ENCODE measurements around the gene HOXA13. TPM values are rescaled to one million over a fixed set of nuclear protein-coding genes. Genes with fewer than 3 reads are reported as not detected.

Gene HOXA13
- total RNA-seq, 2 donors from 2014 or later: not detected

DNA sequence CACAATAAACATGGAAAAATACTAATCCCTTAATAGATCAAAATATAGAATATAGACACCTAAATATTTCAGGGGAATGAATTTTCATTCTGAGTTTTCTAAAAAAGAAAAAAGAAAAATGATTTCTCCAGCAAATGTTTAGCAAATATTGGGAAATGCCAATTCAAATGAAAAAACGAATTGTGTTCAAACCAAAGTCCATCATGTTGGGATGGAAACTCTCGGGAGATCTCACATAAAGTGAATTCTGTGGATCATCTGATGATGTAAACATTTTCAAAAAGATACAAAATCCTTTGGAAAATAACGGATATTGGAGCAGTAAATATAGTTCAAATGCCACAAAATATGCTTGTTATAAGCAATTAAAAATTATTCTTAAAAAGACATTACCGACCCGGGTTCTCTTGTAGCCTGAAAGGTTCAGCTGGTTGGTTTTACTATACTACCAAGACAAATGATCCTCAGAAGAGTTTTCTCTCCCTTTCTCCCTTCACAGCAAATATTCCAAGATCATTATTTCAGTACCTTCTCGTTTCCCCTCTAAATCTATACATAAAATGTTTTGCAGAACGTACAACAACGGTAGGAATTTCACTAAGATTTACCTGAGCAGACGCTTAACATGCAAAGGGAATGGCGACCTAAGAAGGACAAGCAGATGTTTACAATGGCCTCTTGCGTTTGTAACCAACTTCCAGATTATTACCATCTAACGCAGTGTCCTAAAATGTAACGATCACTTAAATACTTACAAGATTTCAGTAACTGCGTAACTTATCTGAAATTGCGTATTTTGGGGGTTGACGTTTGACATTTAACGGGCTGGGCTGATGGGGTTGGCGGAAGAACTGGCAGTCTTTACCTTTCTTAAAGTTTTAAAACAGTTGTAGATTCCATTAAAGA is 2.5 kb downstream of the HOXA13 start:
- no peak for ATAC-seq
- Mint-ChIP-seq H3K27me3 (peaks cover 62 to 67% of the 10 kb centered on the region in 2 donors), H3K4me1 (ENCODE audit: low read depth in 2 of 2) (peaks cover 20 to 28% of the 10 kb centered on the region in 2 donors), H3K27ac (no peak overlapping the region), H3K9me3 (no peaks in the 10 kb centered on the region), H3K4me3 (no peak overlapping the region), H3K36me3 (no peaks in the 10 kb centered on the region)
- no peak for DNase-seq (ENCODE audit: low spot score)

DNA sequence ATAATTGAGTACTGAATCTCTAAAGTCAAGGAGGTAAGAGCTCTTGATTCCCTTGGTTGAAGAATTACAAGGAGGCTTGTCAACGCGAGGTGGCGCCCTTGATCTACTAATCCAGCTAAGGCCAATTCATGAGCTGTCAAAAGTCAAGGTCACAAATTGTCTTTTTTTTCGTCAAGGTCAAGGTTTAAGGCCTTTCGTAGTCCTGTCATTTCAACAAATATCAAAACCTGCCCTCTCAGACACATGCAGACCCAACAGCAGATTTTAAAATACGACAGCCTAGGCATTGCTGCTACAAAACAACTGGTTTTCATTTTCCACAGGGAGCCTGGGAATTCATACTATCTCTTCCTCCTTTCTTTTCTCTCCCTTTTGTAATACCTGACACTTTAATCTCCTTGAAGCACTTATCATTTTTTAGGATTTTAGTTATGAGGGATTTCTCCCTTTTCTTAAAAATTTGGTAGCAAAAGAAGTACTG is 3.6 kb downstream of the HOXA13 start:
- Mint-ChIP-seq H3K27me3 (peaks cover 57 to 61% of the 10 kb centered on the region in 2 donors), H3K4me1 (ENCODE audit: low read depth in 2 of 2) (peaks cover 13 to 17% of the 10 kb centered on the region in 2 donors), H3K27ac (no peak overlapping the region), H3K4me3 (no peak overlapping the region), H3K36me3 (no peaks in the 10 kb centered on the region), H3K9me3 (no peaks in the 10 kb centered on the region)
- DNase-seq (ENCODE audit: low spot score): no peak
- ATAC-seq: no peak

GRCh38 chr7:27194686-27195379 is 5.1 kb downstream of the HOXA13 start:
- ATAC-seq (no peak), DNase-seq (ENCODE audit: low spot score) (no peak)
- H3K27ac Mint-ChIP-seq: no peak overlapping the region
- no peak overlapping the region for H3K4me3 Mint-ChIP-seq
- H3K27me3 Mint-ChIP-seq: peaks cover 56 to 66% of the 10 kb centered on the region in 2 donors
- H3K9me3 Mint-ChIP-seq: no peaks in the 10 kb centered on the region
- H3K36me3 Mint-ChIP-seq: no peaks in the 10 kb centered on the region
- peaks cover 6 to 8% of the 10 kb centered on the region in 2 donors for H3K4me1 Mint-ChIP-seq (ENCODE audit: low read depth in 2 of 2)

GRCh38 chr7:27194002-27194352 is 5.9 kb downstream of the HOXA13 start:
- Mint-ChIP-seq H3K9me3 (no peaks in the 10 kb centered on the region), H3K4me1 (ENCODE audit: low read depth in 2 of 2) (peaks cover 8 to 15% of the 10 kb centered on the region in 2 donors), H3K27me3 (peaks cover 59 to 74% of the 10 kb centered on the region in 2 donors), H3K36me3 (no peaks in the 10 kb centered on the region), H3K4me3 (peak overlapping the region; percentile 65), H3K27ac (no peak overlapping the region)
- ATAC-seq (no peak), DNase-seq (ENCODE audit: low spot score) (no peak)

GRCh38 chr7:27193335-27194001 is 6.4 kb downstream of the HOXA13 start:
- H3K36me3 Mint-ChIP-seq: no peaks in the 10 kb centered on the region
- peak overlapping the region; percentile 65 for H3K4me3 Mint-ChIP-seq
- no peaks in the 10 kb centered on the region for H3K9me3 Mint-ChIP-seq
- peaks cover 13 to 15% of the 10 kb centered on the region in 2 donors for H3K4me1 Mint-ChIP-seq (ENCODE audit: low read depth in 2 of 2)
- H3K27ac Mint-ChIP-seq: no peak overlapping the region
- ATAC-seq (no peak), DNase-seq (ENCODE audit: low spot score) (no peak)
- peaks cover 59 to 74% of the 10 kb centered on the region in 2 donors for H3K27me3 Mint-ChIP-seq

GRCh38 chr7:27192546-27193334 is 7.2 kb downstream of the HOXA13 start:
- Mint-ChIP-seq H3K4me3 (peak overlapping the region; percentile 71), H3K27ac (no peak overlapping the region), H3K4me1 (ENCODE audit: low read depth in 2 of 2) (peaks cover 14 to 18% of the 10 kb centered on the region in 2 donors), H3K36me3 (no peaks in the 10 kb centered on the region), H3K27me3 (peaks cover 60 to 74% of the 10 kb centered on the region in 2 donors), H3K9me3 (no peaks in the 10 kb centered on the region)
- DNase-seq (ENCODE audit: low spot score): no peak
- peak; percentile 66 to 71 for ATAC-seq

GRCh38 chr7:27191833-27192545 is 7.9 kb downstream of the HOXA13 start:
- Mint-ChIP-seq H3K27ac (no peak overlapping the region), H3K36me3 (no peaks in the 10 kb centered on the region), H3K4me1 (ENCODE audit: low read depth in 2 of 2) (peaks cover 17 to 23% of the 10 kb centered on the region in 2 donors), H3K4me3 (peak overlapping the region; percentile 54), H3K27me3 (peaks cover 60 to 75% of the 10 kb centered on the region in 2 donors), H3K9me3 (no peaks in the 10 kb centered on the region)
- ATAC-seq (peak; percentile 17 to 21), DNase-seq (ENCODE audit: low spot score) (no peak)

GRCh38 chr7:27191161-27191731 is 8.6 kb downstream of the HOXA13 start:
- Mint-ChIP-seq H3K27me3 (peaks cover 61 to 82% of the 10 kb centered on the region in 2 donors), H3K4me1 (ENCODE audit: low read depth in 2 of 2) (peaks cover 20 to 26% of the 10 kb centered on the region in 2 donors), H3K36me3 (no peaks in the 10 kb centered on the region), H3K27ac (no peak overlapping the region), H3K9me3 (no peaks in the 10 kb centered on the region), H3K4me3 (no peak overlapping the region)
- DNase-seq (ENCODE audit: low spot score): no peak
- ATAC-seq: no peak

GRCh38 chr7:27189997-27190748 is 9.7 kb downstream of the HOXA13 start:
- H3K4me1 Mint-ChIP-seq (ENCODE audit: low read depth in 2 of 2): peaks cover 27 to 32% of the 10 kb centered on the region in 2 donors
- H3K27me3 Mint-ChIP-seq: peaks cover 62 to 85% of the 10 kb centered on the region in 2 donors
- no peak overlapping the region for H3K27ac Mint-ChIP-seq
- H3K36me3 Mint-ChIP-seq: no peaks in the 10 kb centered on the region
- ATAC-seq (no peak), DNase-seq (ENCODE audit: low spot score) (no peak)
- peak overlapping the region; percentile 18 for H3K4me3 Mint-ChIP-seq
- H3K9me3 Mint-ChIP-seq: no peaks in the 10 kb centered on the region

GRCh38 chr7:27189295-27189996 is 10.4 kb downstream of the HOXA13 start:
- Mint-ChIP-seq H3K4me1 (ENCODE audit: low read depth in 2 of 2) (peaks cover 34 to 38% of the 10 kb centered on the region in 2 donors), H3K9me3 (no peaks in the 10 kb centered on the region)

More at GRCh38 chr7:27189295-27189996, 10.4 kb downstream of the HOXA13 start:
- Mint-ChIP-seq H3K4me3 (peak overlapping the region; percentile 92), H3K36me3 (no peaks in the 10 kb centered on the region), H3K27ac (no peak overlapping the region), H3K27me3 (peaks cover 61 to 85% of the 10 kb centered on the region in 2 donors)
- ATAC-seq (no peak), DNase-seq (ENCODE audit: low spot score) (no peak)

All from natural killer cell treated with Interleukin-12 subunit alpha and Interleukin-12 subunit beta and Interleukin-15 and Interleukin-18, amount 100 ng/mL, for 72 hours (primary cell).